ENCODE results near the gene CXCL16.

The CXCL16 gene, protein sequence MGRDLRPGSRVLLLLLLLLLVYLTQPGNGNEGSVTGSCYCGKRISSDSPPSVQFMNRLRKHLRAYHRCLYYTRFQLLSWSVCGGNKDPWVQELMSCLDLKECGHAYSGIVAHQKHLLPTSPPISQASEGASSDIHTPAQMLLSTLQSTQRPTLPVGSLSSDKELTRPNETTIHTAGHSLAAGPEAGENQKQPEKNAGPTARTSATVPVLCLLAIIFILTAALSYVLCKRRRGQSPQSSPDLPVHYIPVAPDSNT

GRCh38 chr17:4739122-4740024 lies at the start of gene CXCL16, which contains the start of gene ZMYND15:
CXCL16 (minus strand) TSS chr17:4739928; CDS start chr17:4739339, 589 bp downstream.
ZMYND15 (plus strand) TSS chr17:4739833; CDS start chr17:4740549, 716 bp downstream.
- no peak for TF ChIP-seq ZFP30 (CRISPR knock-in tag; IDR thresholded peaks at IDR 0.05)
- TF ChIP-seq CSDC2 (CRISPR knock-in tag; IDR thresholded peaks at IDR 0.05): no peak
- no peak for TF ChIP-seq PPARA (CRISPR knock-in tag; IDR thresholded peaks at IDR 0.05; ENCODE audit: borderline replicate concordance)
- no peak for TF ChIP-seq TSHZ2 (CRISPR knock-in tag; IDR thresholded peaks at IDR 0.05)
- TF ChIP-seq PATZ1 (CRISPR knock-in tag; IDR thresholded peaks at IDR 0.05; ENCODE audit: borderline replicate concordance): no peak
- TF ChIP-seq SNAI2 (CRISPR knock-in tag; IDR thresholded peaks at IDR 0.05): no peak
- TF ChIP-seq, protein P1, sequence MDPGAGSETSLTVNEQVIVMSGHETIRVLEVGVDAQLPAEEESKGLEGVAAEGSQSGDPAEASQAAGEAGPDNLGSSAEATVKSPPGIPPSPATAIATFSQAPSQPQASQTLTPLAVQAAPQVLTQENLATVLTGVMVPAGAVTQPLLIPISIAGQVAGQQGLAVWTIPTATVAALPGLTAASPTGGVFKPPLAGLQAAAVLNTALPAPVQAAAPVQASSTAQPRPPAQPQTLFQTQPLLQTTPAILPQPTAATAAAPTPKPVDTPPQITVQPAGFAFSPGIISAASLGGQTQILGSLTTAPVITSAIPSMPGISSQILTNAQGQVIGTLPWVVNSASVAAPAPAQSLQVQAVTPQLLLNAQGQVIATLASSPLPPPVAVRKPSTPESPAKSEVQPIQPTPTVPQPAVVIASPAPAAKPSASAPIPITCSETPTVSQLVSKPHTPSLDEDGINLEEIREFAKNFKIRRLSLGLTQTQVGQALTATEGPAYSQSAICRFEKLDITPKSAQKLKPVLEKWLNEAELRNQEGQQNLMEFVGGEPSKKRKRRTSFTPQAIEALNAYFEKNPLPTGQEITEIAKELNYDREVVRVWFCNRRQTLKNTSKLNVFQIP (CRISPR knock-in tag; IDR thresholded peaks at IDR 0.05; ENCODE audit: borderline replicate concordance, low read depth): no peak
- TF ChIP-seq GLIS3 (CRISPR knock-in tag; IDR thresholded peaks at IDR 0.05): no peak
- no peak for TF ChIP-seq ARNTL (CRISPR knock-in tag; IDR thresholded peaks at IDR 0.05; ENCODE audit: borderline replicate concordance, low read depth)
- no peak for TF ChIP-seq ISL1 (CRISPR knock-in tag; IDR thresholded peaks at IDR 0.05)
- peak; percentile 74 for ATAC-seq

DNA sequence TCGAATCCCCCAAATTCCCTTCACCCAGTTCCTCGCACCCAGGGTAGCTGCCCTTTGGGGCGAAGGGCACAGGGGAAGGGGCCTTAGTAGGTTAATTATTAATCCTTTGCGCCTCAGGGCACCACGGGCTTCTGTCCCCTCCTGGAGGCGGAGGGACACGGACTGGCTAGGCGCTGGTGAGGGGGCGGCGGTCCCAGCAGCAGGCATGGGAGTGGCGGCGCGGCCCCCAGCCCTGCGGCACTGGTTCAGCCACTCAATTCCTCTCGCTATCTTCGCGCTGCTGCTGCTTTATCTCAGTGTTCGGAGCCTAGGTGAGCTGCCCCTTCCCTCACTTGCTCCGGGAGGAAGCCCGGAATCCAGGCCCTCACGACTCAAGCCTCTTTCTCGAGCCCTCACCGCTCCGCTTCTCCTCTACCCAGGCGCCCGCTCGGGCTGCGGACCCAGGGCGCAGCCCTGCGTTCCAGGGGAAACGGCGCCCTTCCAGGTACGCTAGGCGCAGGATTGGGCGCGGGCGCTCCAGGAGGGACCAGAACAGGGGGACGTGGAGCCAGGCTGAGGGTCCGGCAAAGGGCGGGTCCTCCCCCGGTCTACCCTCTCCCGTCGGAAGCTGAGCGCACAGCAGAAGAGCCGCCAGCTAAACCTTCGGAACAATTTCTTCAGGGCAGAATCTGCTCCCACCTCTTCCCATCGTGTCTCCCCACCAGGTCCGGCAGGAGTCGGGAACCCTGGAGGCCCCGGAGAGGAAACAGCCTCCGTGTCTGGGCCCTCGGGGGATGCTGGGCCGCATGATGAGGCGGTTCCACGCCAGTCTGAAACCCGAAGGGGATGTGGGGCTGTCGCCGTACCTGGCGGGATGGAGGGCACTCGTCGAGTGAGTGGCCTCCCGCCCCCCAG lies 49.3 kb upstream of the CXCL16 start, which contains the start of gene GLTPD2:
Gene GLTPD2, plus strand, starts transcription at position 158 of the 894 bp plus-strand sequence. Its CDS starts 48 bp downstream, at position 206.
- TF ChIP-seq GLIS3 (CRISPR knock-in tag; IDR thresholded peaks at IDR 0.05) (no peak), TSHZ2 (CRISPR knock-in tag; IDR thresholded peaks at IDR 0.05) (no peak), ESRRG (CRISPR knock-in tag; IDR thresholded peaks at IDR 0.05) (no peak), CREB5 (CRISPR knock-in tag; IDR thresholded peaks at IDR 0.05; ENCODE audit: low read depth) (no peak), ZFP30 (CRISPR knock-in tag; IDR thresholded peaks at IDR 0.05) (no peak), RARB (CRISPR knock-in tag; IDR thresholded peaks at IDR 0.05) (no peak)
- peak; percentile 1 for ATAC-seq

Data from SK-N-SH treated with all-trans-retinoic acid at 6 μM for 48 hours (cell line).